ENCODE results near the gene SSR1. TPM values are rescaled to one million over a fixed set of nuclear protein-coding genes. Genes with fewer than 3 reads are reported as not detected.
"Not testable (repeated sequence)": the region's sequence is repeated elsewhere in the genome, so short reads cannot be mapped to it uniquely, and the experiment has no call there.

Gene SSR1
- total RNA-seq, 2 donors from 2014 or later, result 118 to 136 TPM

GRCh38 chr6:7263519-7263805 lies 49.5 kb downstream of the SSR1 start:
- intact Hi-C loops (cut with DNase I, micrococcal nuclease); DNase-seq: not testable (repeated sequence)

GRCh38 chr6:7262746-7263518 lies 50.1 kb downstream of the SSR1 start:
- ATAC-seq, result no peak
- intact Hi-C loops (cut with DNase I, micrococcal nuclease), result no loop called here
- no peak for DNase-seq

More at GRCh38 chr6:7263519-7263805, 49.5 kb downstream of the SSR1 start:
- not testable (repeated sequence) for ATAC-seq

GRCh38 chr6:7261852-7262461 lies 51.0 kb downstream of the SSR1 start:
- intact Hi-C loops (cut with DNase I, micrococcal nuclease), result no loop called here
- peak; percentile 23 for ATAC-seq
- DNase-seq, result peak; percentile 65 to 70

GRCh38 chr6:7261032-7261841 lies 51.8 kb downstream of the SSR1 start:
- DNase-seq (peak; percentile 83 to 88), ATAC-seq (peak; percentile 94)
- intact Hi-C loops (cut with DNase I, micrococcal nuclease), result no loop called here

- intact Hi-C loops (cut with DNase I, micrococcal nuclease), result no loop called here
- DNase-seq (no peak), ATAC-seq (peak; percentile 11)
Observed at GRCh38 chr6:7260291-7261031, 52.5 kb downstream of the SSR1 start.

- no peak for ATAC-seq
Observed at GRCh38 chr6:7258231-7258763, 54.7 kb downstream of the SSR1 start.

GRCh38 chr6:7257521-7258230 lies 55.3 kb downstream of the SSR1 start:
- DNase-seq (peak in 1 of 2 donors; percentile 15), ATAC-seq (no peak)
- intact Hi-C loops (cut with DNase I, micrococcal nuclease), result no loop called here

More at GRCh38 chr6:7258231-7258763, 54.7 kb downstream of the SSR1 start:
- intact Hi-C loops (cut with DNase I, micrococcal nuclease), result no loop called here
- no peak for DNase-seq

GRCh38 chr6:7256785-7257184 lies 56.2 kb downstream of the SSR1 start:
- DNase-seq (peak in 1 of 2 donors; percentile 10), ATAC-seq (no peak)
- intact Hi-C loops (cut with DNase I, micrococcal nuclease), result no loop called here

- no peak for ATAC-seq
- intact Hi-C loops (cut with DNase I, micrococcal nuclease), result no loop called here
- DNase-seq, result no peak
Observed at GRCh38 chr6:7255918-7256317, 57.1 kb downstream of the SSR1 start.

GRCh38 chr6:7254980-7255835 lies 57.8 kb downstream of the SSR1 start:
- DNase-seq, result peak in 1 of 2 donors; percentile 24
- intact Hi-C loops (cut with DNase I, micrococcal nuclease), result no loop called here
- ATAC-seq, result no peak

GRCh38 chr6:7252390-7252789 lies 60.6 kb downstream of the SSR1 start:
- intact Hi-C loops (cut with DNase I, micrococcal nuclease), result no loop called here
- DNase-seq, result no peak
- peak; percentile 25 for ATAC-seq

- DNase-seq (no peak), ATAC-seq (no peak)
- intact Hi-C loops (cut with DNase I, micrococcal nuclease), result no loop called here
Observed at GRCh38 chr6:7251646-7252260, 61.2 kb downstream of the SSR1 start.

- intact Hi-C loops (cut with DNase I, micrococcal nuclease), result no loop called here
- DNase-seq (no peak), ATAC-seq (no peak)
Observed at GRCh38 chr6:7250812-7251211, 62.2 kb downstream of the SSR1 start.

- ATAC-seq (peak; percentile 8), DNase-seq (no peak)
- intact Hi-C loops (cut with DNase I, micrococcal nuclease), result no loop called here
Observed at GRCh38 chr6:7249946-7250643, 62.9 kb downstream of the SSR1 start.

- intact Hi-C loops (cut with DNase I, micrococcal nuclease), result no loop called here
- no peak for DNase-seq
- ATAC-seq, result no peak
Observed at GRCh38 chr6:7249391-7249790, 63.6 kb downstream of the SSR1 start.

GRCh38 chr6:7247828-7248227 lies 65.2 kb downstream of the SSR1 start:
- ATAC-seq, result no peak
- no peak for DNase-seq
- intact Hi-C loops (cut with DNase I, micrococcal nuclease), result no loop called here

- ATAC-seq, result no peak
- intact Hi-C loops (cut with DNase I, micrococcal nuclease), result no loop called here
- no peak for DNase-seq
Observed at GRCh38 chr6:7247179-7247456, 65.9 kb downstream of the SSR1 start.

Measured in left colon (tissue), 2 donors.